Measurements from ENCODE around the gene NCS1.

NCS1 gene

DNA sequence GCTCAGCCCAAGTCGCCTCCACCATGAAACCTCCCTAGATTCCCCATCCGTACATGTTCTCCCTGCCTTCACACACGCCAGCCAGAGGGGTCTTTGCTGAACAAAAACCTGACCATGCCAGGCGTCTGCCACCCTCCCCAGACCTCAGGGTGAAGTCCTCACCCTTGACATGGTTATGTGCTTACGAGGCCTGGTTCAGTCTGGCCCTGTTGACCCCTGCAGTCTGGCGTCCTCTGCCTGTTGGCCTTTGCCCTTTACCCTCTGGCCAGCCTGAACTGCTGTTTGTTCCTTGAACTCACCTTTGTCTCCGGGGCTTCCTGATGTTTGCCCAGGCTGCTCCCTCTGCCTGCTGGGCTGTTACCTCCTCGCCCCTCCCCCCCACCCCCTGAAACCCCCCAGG lies 29.8 kb downstream of the NCS1 start:
- no peaks in the 10 kb centered on the region for H3K9me3 Mint-ChIP-seq
- H3K27me3 Mint-ChIP-seq: no peaks in the 10 kb centered on the region
- no peak overlapping the region for H3K4me3 Mint-ChIP-seq
- H3K27ac Mint-ChIP-seq: no peak overlapping the region
- H3K36me3 Mint-ChIP-seq (ENCODE audit: low read depth): no peaks in the 10 kb centered on the region
- no peaks in the 10 kb centered on the region for H3K4me1 Mint-ChIP-seq (ENCODE audit: low read depth)

DNA sequence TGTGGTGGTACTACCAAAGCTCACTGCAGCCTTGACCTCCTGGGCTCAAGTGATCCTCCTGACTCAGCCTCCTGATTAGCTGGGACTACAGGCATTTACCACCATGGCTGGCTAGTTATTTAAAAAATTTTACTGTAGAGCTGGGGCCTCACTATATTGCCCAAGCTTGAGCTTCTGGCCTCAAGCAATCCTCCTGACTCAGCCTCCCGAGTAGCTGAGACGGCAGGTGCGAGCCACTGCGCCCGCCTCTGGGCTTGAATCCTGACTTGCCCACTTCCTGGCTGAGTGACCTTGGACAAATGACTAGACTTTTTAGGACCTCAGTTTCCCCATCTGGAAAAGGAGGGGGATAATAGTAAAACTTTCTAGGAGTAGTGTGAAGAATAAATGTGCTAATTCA lies 32.1 kb downstream of the NCS1 start:
- peaks cover 8% of the 10 kb centered on the region for H3K27me3 Mint-ChIP-seq
- H3K27ac Mint-ChIP-seq: no peak overlapping the region
- H3K4me3 Mint-ChIP-seq: no peak overlapping the region
- no peaks in the 10 kb centered on the region for H3K36me3 Mint-ChIP-seq (ENCODE audit: low read depth)
- H3K9me3 Mint-ChIP-seq: no peaks in the 10 kb centered on the region
- H3K4me1 Mint-ChIP-seq (ENCODE audit: low read depth): no peaks in the 10 kb centered on the region

DNA sequence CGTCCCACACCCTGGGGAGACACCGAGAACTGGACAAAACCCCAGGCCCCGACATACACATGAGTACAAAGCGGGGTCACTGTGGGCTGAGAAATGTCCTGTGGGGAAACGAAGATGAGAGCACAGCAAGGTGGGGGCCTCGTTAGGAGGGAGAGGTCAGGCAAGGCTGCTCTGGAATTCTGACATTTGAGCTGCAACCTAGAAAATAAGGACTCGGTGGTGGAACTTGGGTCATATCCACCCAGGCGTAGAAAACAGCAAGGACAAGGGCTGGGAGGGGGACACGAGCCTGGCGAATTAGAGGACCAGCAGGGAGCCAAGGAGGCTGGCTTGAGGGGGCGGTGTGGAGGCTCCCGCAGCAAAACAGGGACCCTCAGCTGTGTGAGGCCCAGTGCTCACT lies 32.8 kb downstream of the NCS1 start:
- Mint-ChIP-seq H3K4me3 (no peak overlapping the region), H3K9me3 (no peaks in the 10 kb centered on the region), H3K36me3 (ENCODE audit: low read depth) (no peaks in the 10 kb centered on the region), H3K27ac (no peak overlapping the region), H3K4me1 (ENCODE audit: low read depth) (no peaks in the 10 kb centered on the region), H3K27me3 (peaks cover 8% of the 10 kb centered on the region)

DNA sequence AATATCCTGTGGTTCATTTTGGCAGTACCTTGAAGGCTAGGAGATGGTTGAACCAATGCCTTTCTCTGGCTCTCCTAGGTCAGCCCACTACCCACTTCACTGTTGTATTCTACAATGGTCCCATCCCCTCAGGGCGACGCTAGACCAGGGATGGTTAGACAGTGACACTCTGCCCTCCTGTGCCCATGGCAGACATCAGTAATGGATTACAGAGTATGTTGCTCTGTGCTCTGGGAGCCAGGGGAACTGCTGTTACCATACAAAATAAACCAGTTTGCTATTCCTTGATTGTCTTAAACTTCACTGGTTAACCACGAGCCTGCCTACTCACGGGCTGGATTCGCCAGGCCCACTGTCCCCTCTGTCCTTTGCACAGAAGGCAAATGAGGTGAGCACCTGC lies 33.7 kb downstream of the NCS1 start:
- H3K27ac Mint-ChIP-seq: no peak overlapping the region
- H3K4me3 Mint-ChIP-seq: no peak overlapping the region
- no peaks in the 10 kb centered on the region for H3K36me3 Mint-ChIP-seq (ENCODE audit: low read depth)
- H3K9me3 Mint-ChIP-seq: no peaks in the 10 kb centered on the region
- H3K4me1 Mint-ChIP-seq (ENCODE audit: low read depth): no peaks in the 10 kb centered on the region
- H3K27me3 Mint-ChIP-seq: peaks cover 8% of the 10 kb centered on the region

DNA sequence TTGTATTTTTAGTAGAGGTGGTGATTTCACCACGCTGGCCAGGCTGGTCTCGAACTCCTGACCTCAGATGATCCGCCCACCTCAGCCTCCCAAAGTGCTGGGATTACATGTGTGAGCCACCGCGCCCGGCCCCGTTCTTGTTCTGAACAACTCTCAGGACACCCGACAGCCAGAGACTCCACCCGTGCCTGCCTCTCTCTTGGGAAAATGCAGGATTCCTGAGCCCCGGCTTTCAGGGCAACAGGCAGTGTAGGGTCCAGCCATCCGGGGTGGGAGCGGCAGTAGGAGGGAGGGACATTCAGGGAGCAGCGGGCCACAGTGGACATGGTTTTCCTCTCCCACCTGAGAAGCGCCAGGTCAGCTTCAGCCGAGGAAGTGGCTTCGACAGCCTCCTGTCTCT lies 34.4 kb downstream of the NCS1 start:
- H3K4me3 Mint-ChIP-seq: no peak overlapping the region
- no peaks in the 10 kb centered on the region for H3K4me1 Mint-ChIP-seq (ENCODE audit: low read depth)
- H3K27ac Mint-ChIP-seq: no peak overlapping the region
- H3K36me3 Mint-ChIP-seq (ENCODE audit: low read depth): no peaks in the 10 kb centered on the region
- no peaks in the 10 kb centered on the region for H3K9me3 Mint-ChIP-seq
- peaks cover 8% of the 10 kb centered on the region for H3K27me3 Mint-ChIP-seq

DNA sequence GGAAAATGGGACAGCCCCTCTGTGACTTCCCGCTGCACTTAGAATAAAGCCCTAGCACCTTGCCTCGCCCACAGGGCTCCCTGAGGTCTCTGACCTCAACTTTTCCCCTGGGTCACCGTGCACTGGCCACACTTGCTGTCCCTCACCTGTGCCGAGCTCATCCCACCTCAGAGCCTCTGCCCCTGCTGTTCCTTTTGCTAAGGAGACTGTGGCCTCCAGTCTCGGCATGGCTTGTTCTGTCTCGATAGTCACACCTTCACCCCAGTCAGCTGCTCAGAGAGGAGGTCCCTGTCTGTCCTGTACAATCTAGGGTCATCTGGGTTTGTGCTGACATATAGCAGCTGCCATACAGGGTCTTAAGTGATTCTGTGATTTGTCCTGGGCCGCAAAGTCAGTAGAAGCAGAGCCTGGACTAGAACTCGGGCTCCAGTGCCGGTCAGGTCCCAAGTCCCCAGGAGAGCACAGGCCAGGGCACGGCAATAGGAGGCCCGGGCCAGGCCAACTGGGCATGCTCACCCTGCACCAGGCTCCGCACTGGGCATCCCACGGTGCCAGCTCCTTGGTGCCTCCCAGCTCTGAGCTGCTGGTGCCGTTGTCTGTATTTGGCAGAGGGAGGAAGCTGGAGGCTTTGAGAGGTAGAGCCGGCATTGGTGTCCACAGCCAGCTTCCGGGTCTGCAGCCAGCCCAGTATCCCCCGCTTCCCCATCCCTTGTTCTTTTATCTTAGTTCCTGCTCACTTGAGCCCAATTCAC lies 35.2 kb downstream of the NCS1 start:
- Mint-ChIP-seq H3K27me3 (peaks cover 8% of the 10 kb centered on the region), H3K4me3 (no peak overlapping the region), H3K27ac (no peak overlapping the region), H3K36me3 (ENCODE audit: low read depth) (no peaks in the 10 kb centered on the region), H3K4me1 (ENCODE audit: low read depth) (no peaks in the 10 kb centered on the region), H3K9me3 (no peaks in the 10 kb centered on the region)

DNA sequence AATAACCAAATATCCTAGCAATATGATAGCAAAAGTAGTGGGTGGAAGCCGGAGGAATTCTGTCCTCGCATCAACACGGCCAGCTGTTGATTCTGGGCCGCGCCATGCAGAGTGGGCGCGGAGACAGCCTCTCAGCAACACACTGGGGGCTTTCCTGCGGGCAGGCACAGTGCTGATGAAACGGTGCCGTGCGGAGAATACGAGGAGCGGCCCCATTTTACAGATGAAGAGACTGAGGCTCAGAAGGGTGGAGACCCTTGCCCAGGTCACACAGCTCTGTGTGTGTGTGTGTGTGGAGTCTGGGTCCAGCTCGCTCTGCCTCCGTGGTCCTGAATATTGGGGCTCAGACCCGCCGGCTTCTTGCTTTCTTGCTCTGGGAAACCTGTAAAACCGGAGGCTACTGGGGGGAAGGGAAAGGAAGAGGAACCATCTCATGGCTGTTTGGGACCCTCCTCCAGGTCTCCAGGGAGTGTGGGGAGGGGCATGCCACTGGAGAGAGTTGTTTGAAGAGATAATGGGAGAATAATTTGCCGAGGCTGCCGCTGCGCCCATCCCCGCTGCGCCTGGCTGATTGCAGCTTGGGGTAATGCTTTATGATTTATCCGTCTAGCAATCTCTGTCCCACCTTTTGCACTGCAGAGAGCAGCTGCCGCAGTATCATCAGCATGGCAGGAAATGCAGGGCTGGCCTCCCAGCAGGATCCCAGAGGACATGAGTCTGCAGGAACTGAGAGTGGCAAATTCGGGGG lies 36.6 kb downstream of the NCS1 start:
- H3K9me3 Mint-ChIP-seq: no peaks in the 10 kb centered on the region
- H3K36me3 Mint-ChIP-seq (ENCODE audit: low read depth): no peaks in the 10 kb centered on the region
- no peaks in the 10 kb centered on the region for H3K4me1 Mint-ChIP-seq (ENCODE audit: low read depth)
- peaks cover 8% of the 10 kb centered on the region for H3K27me3 Mint-ChIP-seq
- no peak overlapping the region for H3K27ac Mint-ChIP-seq
- no peak overlapping the region for H3K4me3 Mint-ChIP-seq

DNA sequence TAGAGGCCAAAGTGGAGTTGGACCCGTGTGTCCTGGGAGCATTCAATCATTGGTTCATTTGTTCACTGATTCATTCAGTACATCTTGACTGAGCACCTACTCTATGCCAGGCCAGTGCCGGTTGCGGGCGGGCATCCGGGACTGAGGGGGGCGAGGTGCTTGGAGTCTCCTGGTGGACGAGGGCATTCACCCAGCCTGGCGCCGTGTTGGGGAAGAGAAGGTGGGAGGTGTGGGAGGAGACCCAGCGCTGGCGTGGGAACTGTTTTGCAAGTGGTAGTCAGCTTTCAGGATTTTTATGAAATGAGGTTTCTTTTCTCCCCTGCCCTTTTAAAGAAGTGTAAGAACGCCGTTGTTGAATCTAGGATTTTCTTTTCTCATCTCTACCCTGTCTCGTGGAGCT lies 37.2 kb downstream of the NCS1 start:
- Mint-ChIP-seq H3K36me3 (ENCODE audit: low read depth) (no peaks in the 10 kb centered on the region), H3K9me3 (no peaks in the 10 kb centered on the region), H3K27ac (no peak overlapping the region), H3K4me1 (ENCODE audit: low read depth) (no peaks in the 10 kb centered on the region), H3K4me3 (no peak overlapping the region), H3K27me3 (peaks cover 8% of the 10 kb centered on the region)

DNA sequence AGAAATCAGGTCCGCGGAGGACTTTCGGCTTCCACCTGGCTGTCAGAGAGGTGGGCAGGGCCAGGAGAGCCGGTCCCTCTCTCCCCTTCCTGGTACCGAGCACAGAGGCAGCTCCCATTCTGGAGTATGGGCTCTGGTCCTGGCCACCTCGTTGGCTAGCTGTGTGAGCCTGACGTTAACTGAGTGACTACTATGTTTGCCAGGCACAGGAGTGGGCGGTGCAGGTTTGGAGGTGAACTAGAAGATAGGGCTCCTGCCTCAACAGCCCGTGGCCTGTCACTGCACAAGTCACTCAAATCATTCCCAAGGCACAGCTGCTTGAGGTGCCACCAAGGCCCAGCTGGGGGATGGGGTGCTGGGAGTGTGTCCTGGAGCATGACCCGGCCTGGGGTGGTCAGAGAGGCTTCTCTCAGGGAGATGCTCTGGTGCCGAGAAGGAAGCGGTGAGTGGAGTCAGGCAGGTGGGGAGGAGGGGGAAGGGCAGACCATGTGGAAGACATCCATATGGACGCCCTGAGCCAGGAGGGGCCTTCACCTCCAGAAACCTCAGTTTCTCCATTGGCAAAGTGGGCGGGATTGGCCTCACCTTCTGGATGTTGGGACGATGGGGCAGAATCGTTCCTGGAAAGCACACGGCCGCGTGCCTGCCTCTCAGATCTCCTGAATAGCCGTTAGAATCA lies 39.5 kb downstream of the NCS1 start:
- no peaks in the 10 kb centered on the region for H3K9me3 Mint-ChIP-seq
- H3K27me3 Mint-ChIP-seq: peaks cover 8% of the 10 kb centered on the region
- no peaks in the 10 kb centered on the region for H3K4me1 Mint-ChIP-seq (ENCODE audit: low read depth)
- no peaks in the 10 kb centered on the region for H3K36me3 Mint-ChIP-seq (ENCODE audit: low read depth)
- no peak overlapping the region for H3K27ac Mint-ChIP-seq
- no peak overlapping the region for H3K4me3 Mint-ChIP-seq

DNA sequence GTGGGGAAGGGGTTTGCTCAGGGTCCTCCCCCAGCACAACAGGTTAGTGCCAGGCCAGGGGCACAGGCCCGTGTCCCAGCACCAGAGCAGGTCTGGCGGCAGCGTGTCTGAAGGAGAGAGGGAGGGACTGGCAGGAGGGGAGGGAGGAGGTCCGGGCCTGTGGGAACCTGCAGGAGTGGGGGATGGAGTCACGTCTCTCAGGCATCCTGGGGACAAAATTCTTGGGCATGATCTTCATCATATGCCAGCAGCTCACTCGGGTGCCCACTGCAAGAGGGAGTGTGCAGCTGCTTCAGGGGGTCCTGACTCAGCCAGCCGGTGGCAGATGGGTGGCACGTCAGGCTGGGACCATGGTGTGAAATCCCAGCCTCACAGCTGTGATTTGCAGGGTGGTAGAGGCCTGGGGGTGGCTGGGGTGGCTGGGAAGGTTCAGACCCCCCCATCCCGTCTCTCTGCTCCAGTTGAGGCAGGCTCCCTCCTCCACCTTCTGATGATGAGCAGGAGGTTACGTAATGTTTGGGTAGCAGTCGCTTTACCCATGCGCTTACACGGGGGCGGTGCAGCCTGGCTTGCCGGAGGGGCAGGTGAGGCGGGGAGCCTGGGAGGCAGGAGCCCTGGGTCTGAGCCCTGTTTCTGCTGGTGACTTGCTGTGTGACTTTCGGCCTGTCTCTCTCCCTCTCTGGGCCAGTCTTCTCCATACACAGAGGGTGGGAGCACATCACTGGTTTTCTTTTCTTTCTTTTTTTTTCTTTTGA lies 40.5 kb downstream of the NCS1 start:
- no peaks in the 10 kb centered on the region for H3K36me3 Mint-ChIP-seq (ENCODE audit: low read depth)
- H3K27me3 Mint-ChIP-seq: peaks cover 8% of the 10 kb centered on the region
- no peak overlapping the region for H3K4me3 Mint-ChIP-seq
- no peaks in the 10 kb centered on the region for H3K4me1 Mint-ChIP-seq (ENCODE audit: low read depth)
- H3K9me3 Mint-ChIP-seq: no peaks in the 10 kb centered on the region
- no peak overlapping the region for H3K27ac Mint-ChIP-seq

DNA sequence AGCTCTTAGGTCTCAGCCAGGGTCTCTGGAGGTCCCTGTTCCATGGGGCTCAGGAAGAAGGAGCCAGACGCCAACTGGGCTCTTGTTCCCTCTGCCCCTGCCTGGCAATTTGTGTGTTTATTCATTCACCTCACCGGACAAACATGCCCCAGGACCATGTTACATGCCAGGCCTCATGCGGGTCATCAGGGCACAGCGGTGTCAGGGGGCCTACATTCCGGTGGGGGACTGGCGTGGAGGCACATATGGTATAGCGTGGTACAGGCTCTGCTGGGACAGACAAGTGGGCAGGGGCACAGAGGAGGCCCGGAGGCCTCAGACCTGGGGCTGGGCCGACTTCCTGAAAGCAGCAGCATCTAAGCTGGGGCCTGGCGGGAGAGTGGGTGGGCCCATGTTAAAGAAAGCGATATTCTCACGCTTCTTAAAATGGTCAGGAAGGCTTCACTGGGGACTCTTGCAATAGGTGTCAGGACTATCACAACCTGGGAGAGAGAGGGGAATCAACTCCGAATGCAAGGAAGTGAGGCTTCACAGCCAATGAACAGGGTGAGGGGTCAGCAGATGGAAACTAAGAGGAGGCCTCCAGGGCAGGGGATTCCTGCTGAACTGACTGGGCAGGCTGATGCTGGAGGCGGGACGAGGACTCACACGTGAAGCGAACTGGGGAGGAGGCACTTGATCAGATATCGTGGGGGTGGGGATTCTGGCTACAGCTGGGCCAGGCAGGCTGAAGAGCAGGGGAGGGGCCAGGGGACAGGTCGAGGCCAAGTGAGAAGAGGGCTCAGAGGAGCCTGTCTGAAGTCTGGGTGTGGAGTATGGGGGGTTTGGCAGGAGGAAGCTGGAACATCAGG lies 41.9 kb downstream of the NCS1 start:
- no peaks in the 10 kb centered on the region for H3K9me3 Mint-ChIP-seq
- H3K27me3 Mint-ChIP-seq: peaks cover under 1% of the 10 kb centered on the region
- H3K27ac Mint-ChIP-seq: no peak overlapping the region
- no peaks in the 10 kb centered on the region for H3K36me3 Mint-ChIP-seq (ENCODE audit: low read depth)
- H3K4me3 Mint-ChIP-seq: no peak overlapping the region
- H3K4me1 Mint-ChIP-seq (ENCODE audit: low read depth): no peaks in the 10 kb centered on the region

DNA sequence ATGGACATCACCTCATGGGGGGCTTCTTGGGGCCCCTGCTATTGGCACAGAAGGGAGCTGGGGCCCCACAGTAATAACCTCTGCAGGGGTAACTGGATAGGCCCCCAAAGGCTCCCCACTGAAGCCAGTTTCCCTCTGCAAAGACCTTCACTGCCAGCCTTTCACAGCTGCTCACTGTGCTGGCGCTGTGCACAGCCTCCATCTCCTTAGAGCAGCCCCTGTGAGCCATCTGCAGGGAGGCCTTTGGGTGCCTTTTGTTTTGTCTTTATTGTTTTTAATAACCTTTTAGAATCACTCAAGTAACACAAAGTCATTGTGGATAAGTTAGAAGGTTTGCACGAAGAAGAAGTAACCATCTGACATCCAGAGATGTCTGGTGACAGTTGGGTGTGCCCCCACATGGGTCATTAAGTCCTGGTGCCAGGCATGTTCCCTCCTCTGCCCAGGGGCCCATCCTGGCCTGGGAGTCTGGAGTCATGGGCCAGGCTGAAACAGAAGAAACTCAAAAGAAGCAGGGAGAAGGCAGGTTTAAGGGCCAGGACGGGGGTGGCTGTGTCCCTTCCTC lies 42.7 kb downstream of the NCS1 start:
- Mint-ChIP-seq H3K9me3 (no peaks in the 10 kb centered on the region), H3K27ac (no peak overlapping the region), H3K36me3 (ENCODE audit: low read depth) (no peaks in the 10 kb centered on the region)

DNA sequence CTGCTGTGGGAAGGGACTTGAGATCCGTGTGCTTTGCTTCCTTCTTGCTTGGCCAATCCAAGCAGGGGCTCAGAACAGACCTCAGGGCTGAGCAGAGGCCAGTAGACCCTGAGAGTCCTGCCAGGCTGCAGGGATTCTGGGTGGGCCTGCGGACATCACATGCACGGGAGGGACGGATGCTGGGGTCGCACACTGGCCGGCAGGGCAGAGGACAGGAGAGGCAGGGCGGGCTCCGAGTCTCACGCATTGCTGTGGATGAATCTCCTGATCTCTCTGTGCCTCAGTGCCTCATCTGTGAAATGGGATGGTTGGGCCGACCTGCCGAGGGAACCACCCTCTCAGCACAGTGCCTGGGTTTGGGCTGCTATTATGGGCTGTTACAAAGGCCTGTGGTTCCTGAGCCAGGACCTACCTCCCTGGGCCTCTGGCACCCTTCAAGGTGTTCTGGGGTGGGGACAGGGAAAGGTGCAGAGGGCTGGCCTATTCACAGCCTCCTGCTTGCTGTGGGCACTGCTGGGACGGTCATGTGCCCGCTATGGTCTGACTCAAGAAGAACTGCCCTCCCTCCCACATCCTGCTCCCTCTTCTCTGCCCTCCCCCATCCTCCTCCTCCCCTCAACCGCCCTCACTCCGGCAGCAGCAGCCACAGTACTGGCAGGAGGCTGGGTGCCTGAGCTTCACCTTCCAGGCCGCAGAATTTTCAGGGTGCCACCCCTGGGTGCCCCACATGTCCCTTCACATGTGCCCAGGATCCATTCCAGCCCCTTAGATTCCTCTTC lies 43.3 kb downstream of the NCS1 start:
- Mint-ChIP-seq H3K27me3 (no peaks in the 10 kb centered on the region), H3K4me1 (ENCODE audit: low read depth) (no peaks in the 10 kb centered on the region), H3K9me3 (no peaks in the 10 kb centered on the region), H3K27ac (no peak overlapping the region), H3K36me3 (ENCODE audit: low read depth) (no peaks in the 10 kb centered on the region), H3K4me3 (no peak overlapping the region)

More for the DNA sequence above, 42.7 kb downstream of the NCS1 start:
- no peaks in the 10 kb centered on the region for H3K4me1 Mint-ChIP-seq (ENCODE audit: low read depth)
- H3K27me3 Mint-ChIP-seq: no peaks in the 10 kb centered on the region
- no peak overlapping the region for H3K4me3 Mint-ChIP-seq

Measured in stimulated activated naive CD8-positive, alpha-beta T cell treated with anti-CD3 and anti-CD28 coated beads, Interleukin-15, Interleukin-2, amounts not matched to agents 100 ng/mL and 50 ng/mL, for 24 hours (primary cell).